Endodermal cell (in vitro differentiated cells): ENCODE results near the gene EZR. TPM values are rescaled to one million over a fixed set of nuclear protein-coding genes. Genes with fewer than 3 reads are reported as not detected.

Source experiments
- DNase-seq: peaks from one replicate; pipeline ENCODE4 v3.0.0-alpha.2; 2017
- H3K27ac ChIP-seq: 2 replicates; pipeline ENCODE4 v1.5.1; 2013; ENCODE audit warnings: mild to moderate bottlenecking, low read depth, low read length, moderate library complexity
- H3K27me3 ChIP-seq: 2 replicates; pipeline ENCODE4 v1.6.1; 2013; ENCODE audit warnings: mild to moderate bottlenecking, low read length, moderate library complexity; ENCODE audit not compliant: insufficient read depth, control insufficient read depth, poor library complexity, severe bottlenecking
- H3K36me3 ChIP-seq: 2 replicates; pipeline ENCODE4 v1.7.0; 2013; ENCODE audit warnings: mild to moderate bottlenecking, low read length, moderate library complexity; ENCODE audit not compliant: control insufficient read depth, insufficient read depth
- H3K4me1 ChIP-seq: one replicate; pipeline ENCODE4 v1.7.0; 2013; ENCODE audit warnings: low read length; ENCODE audit not compliant: control insufficient read depth, insufficient read depth
- H3K4me3 ChIP-seq: 2 replicates; pipeline ENCODE4 v1.5.1; 2013; ENCODE audit warnings: mild to moderate bottlenecking, low read length, moderate library complexity
- H3K9ac ChIP-seq: 2 replicates; pipeline ENCODE4 v1.6.1; 2013; ENCODE audit warnings: mild to moderate bottlenecking, low read length, moderate library complexity; ENCODE audit not compliant: poor library complexity, severe bottlenecking; ENCODE audit errors: extremely low read depth
- H3K9me3 ChIP-seq: 2 replicates; pipeline ENCODE4 v1.6.1; 2013; ENCODE audit warnings: mild to moderate bottlenecking, low read length, moderate library complexity; ENCODE audit not compliant: control insufficient read depth
- H3K27ac Mint-ChIP-seq: 2 replicates; pipeline ENCODE4 v1.8.0; 2020; ENCODE audit warnings: mixed read lengths
- H3K27me3 Mint-ChIP-seq: 2 replicates; pipeline ENCODE4 v1.8.0; 2021; ENCODE audit warnings: mild to moderate bottlenecking, mixed read lengths; ENCODE audit not compliant: insufficient read depth
- H3K36me3 Mint-ChIP-seq: 2 replicates; pipeline ENCODE4 v1.8.0; 2020; ENCODE audit warnings: low read depth, mixed read lengths
- H3K4me1 Mint-ChIP-seq: 2 replicates; pipeline ENCODE4 v1.8.0; 2020; ENCODE audit warnings: mixed read lengths
- H3K4me3 Mint-ChIP-seq: 2 replicates; pipeline ENCODE4 v1.8.0; 2020; ENCODE audit warnings: mild to moderate bottlenecking, moderate library complexity, mixed read lengths
- H3K9me3 Mint-ChIP-seq: 2 replicates; pipeline ENCODE4 v1.8.0; 2020; ENCODE audit warnings: mild to moderate bottlenecking, mixed read lengths
- CTCF ChIP-seq: fragments of 200-600 bp; sonication (generic); conservative IDR thresholded peaks from 2 replicates; pipeline ENCODE4 v1.5.0; 2021; ENCODE audit warnings: antibody characterized with exemption, mild to moderate bottlenecking
- WGBS, 2 experiments: methylation state at CpG; one replicate each; pipeline versions ENCODE4 v1.1.5 to v1.1.7; 2013; ENCODE audit warnings: missing lambda C conversion rate in 2 of 2, mixed read lengths in 1 of 2; ENCODE audit not compliant: insufficient coverage in 1 of 2, insufficient read length in 1 of 2; 5-methylcytosine and 5-hydroxymethylcytosine counted together
- total RNA-seq, 2 donors: library from RNA; stranded (reverse); fragmentation: NEBNext Ultra II Directional in 1 of 2; extraction: Animal tissue kit (Norgen Biotek cat#: 25700) in 1 of 2; gene quantifications; 2 replicates in 1 of 2; 3 replicates in 1 of 2; pipeline ENCODE4 v1.2.1, GENCODE V29; 2021

The EZR gene
- total RNA-seq, 2 donors from 2014 or later: 145 to 209 TPM

- no peak for TF ChIP-seq CTCF
- no peak overlapping the region for H3K4me3 Mint-ChIP-seq
- Histone ChIP-seq H3K27ac (no peak overlapping the region), H3K36me3 (peaks cover 98% of the 10 kb centered on the region), H3K9me3 (no peaks in the 10 kb centered on the region), H3K4me3 (no peak overlapping the region), H3K9ac (no peak overlapping the region), H3K4me1 (peaks cover 15% of the 10 kb centered on the region), H3K27me3 (no peaks in the 10 kb centered on the region)
- peaks cover 95% of the 10 kb centered on the region for H3K36me3 Mint-ChIP-seq
- no peaks in the 10 kb centered on the region for H3K9me3 Mint-ChIP-seq
- H3K27ac Mint-ChIP-seq: peak overlapping the region; percentile 46
- H3K4me1 Mint-ChIP-seq: peaks cover 45% of the 10 kb centered on the region
- H3K27me3 Mint-ChIP-seq: no peaks in the 10 kb centered on the region
- WGBS, 2 experiments: 92 to 97% methylated on average over 6 to 11 of the region's 11 CpGs
- DNase-seq: no peak
Observed at GRCh38 chr6:158772172-158772571, 47.0 kb downstream of the EZR start.

GRCh38 chr6:158771399-158772152 is 47.6 kb downstream of the EZR start:
- Histone ChIP-seq H3K36me3 (peaks cover 97% of the 10 kb centered on the region), H3K27ac (no peak overlapping the region), H3K9ac (no peak overlapping the region), H3K4me1 (peaks cover 15% of the 10 kb centered on the region), H3K27me3 (no peaks in the 10 kb centered on the region), H3K9me3 (no peaks in the 10 kb centered on the region), H3K4me3 (no peak overlapping the region)
- Mint-ChIP-seq H3K27ac (peak overlapping the region; percentile 81), H3K4me3 (no peak overlapping the region), H3K36me3 (peaks cover 95% of the 10 kb centered on the region), H3K27me3 (no peaks in the 10 kb centered on the region), H3K9me3 (no peaks in the 10 kb centered on the region), H3K4me1 (peaks cover 39% of the 10 kb centered on the region)
- WGBS, 2 experiments: 92 to 98% methylated on average over 13 to 16 of the region's 16 CpGs
- no peak for TF ChIP-seq CTCF
- DNase-seq: no peak

GRCh38 chr6:158770533-158771330 is 48.4 kb downstream of the EZR start:
- H3K9ac ChIP-seq: no peak overlapping the region
- H3K27ac Mint-ChIP-seq: peak overlapping the region; percentile 81

More at GRCh38 chr6:158770533-158771330, 48.4 kb downstream of the EZR start:
- Mint-ChIP-seq H3K9me3 (no peaks in the 10 kb centered on the region), H3K4me3 (no peak overlapping the region), H3K27me3 (no peaks in the 10 kb centered on the region), H3K36me3 (peaks cover 94% of the 10 kb centered on the region), H3K4me1 (peaks cover 32% of the 10 kb centered on the region)
- Histone ChIP-seq H3K4me1 (peaks cover 15% of the 10 kb centered on the region), H3K27me3 (no peaks in the 10 kb centered on the region), H3K36me3 (peaks cover 97% of the 10 kb centered on the region), H3K9me3 (no peaks in the 10 kb centered on the region), H3K27ac (peak overlapping the region; percentile 85), H3K4me3 (no peak overlapping the region)
- TF ChIP-seq CTCF: no peak
- 96 to 98% methylated on average over 7 to 21 of the region's 21 CpGs for WGBS, 2 experiments
- no peak for DNase-seq
